ENCODE measurements around the gene PCDHGB3. TPM values are rescaled to one million over a fixed set of nuclear protein-coding genes. Genes with fewer than 3 reads are reported as not detected.
A peak's percentile ranks its signal among the peaks of the same experiment; 100 is the strongest.
"Not testable (repeated sequence)": the region's sequence is repeated elsewhere in the genome, so short reads cannot be mapped to it uniquely, and the experiment has no call there.

Gene PCDHGB3
- total RNA-seq, 1 donor from 2014 or later, result 14.2 TPM

GRCh38 chr5:141355641-141356040 is 14.4 kb upstream of the PCDHGB3 start:
- intact Hi-C loops (cut with DNase I), result loop anchor here (5.0 kb wide), 1 partner anchor 47 kb away; the partner anchor contains the start of gene PCDHGA9
- no peak for DNase-seq (ENCODE audit: low spot score)

- no peak for DNase-seq (ENCODE audit: low spot score)
- intact Hi-C loops (cut with DNase I), result loop anchor here (5.0 kb wide), 1 partner anchor 46 kb away; the partner anchor contains the start of gene PCDHGA9
Observed at GRCh38 chr5:141356133-141356532, 13.9 kb upstream of the PCDHGB3 start.

GRCh38 chr5:141356950-141357349 is 13.1 kb upstream of the PCDHGB3 start:
- intact Hi-C loops (cut with DNase I), result loop anchor here (5.0 kb wide), 1 partner anchor 45 kb away; the partner anchor contains the start of gene PCDHGA9
- DNase-seq (ENCODE audit: low spot score), result peak; percentile 71

GRCh38 chr5:141359790-141360426 is 10.1 kb upstream of the PCDHGB3 start, which contains the start of gene PCDHGB2:
Gene PCDHGB2 (plus strand): TSS chr5:141359994. CDS start chr5:141360136, 142 bp downstream.
- intact Hi-C loops (cut with DNase I), result loop anchor here (5.0 kb wide), 1 partner anchor 42 kb away; the partner anchor contains the start of gene PCDHGA9

GRCh38 chr5:141360685-141361084 is 9.4 kb upstream of the PCDHGB3 start:
- intact Hi-C loops (cut with DNase I), result no loop called here
- no peak for DNase-seq (ENCODE audit: low spot score)

More at GRCh38 chr5:141359790-141360426, 10.1 kb upstream of the PCDHGB3 start, which contains the start of gene PCDHGB2:
- peak; percentile 49 for DNase-seq (ENCODE audit: low spot score)

GRCh38 chr5:141362719-141363118 is 7.3 kb upstream of the PCDHGB3 start:
- DNase-seq (ENCODE audit: low spot score), result no peak
- intact Hi-C loops (cut with DNase I), result no loop called here

GRCh38 chr5:141363952-141364660 is 5.9 kb upstream of the PCDHGB3 start, which contains the start of gene PCDHGA5:
Gene PCDHGA5 (plus strand): TSS chr5:141364162. CDS start chr5:141364331, 169 bp downstream.
- peak; percentile 49 for DNase-seq (ENCODE audit: low spot score)
- intact Hi-C loops (cut with DNase I), result no loop called here

- DNase-seq (ENCODE audit: low spot score), result no peak
- intact Hi-C loops (cut with DNase I), result no loop called here
Observed at GRCh38 chr5:141366016-141366896, 3.8 kb upstream of the PCDHGB3 start.

- DNase-seq (ENCODE audit: low spot score), result no peak
- intact Hi-C loops (cut with DNase I), result loop anchor here (2.0 kb wide), 1 partner anchor 19 kb away; no protein-coding TSS in a partner anchor
Observed at GRCh38 chr5:141371572-141372475, 1.8 kb downstream of the PCDHGB3 start.

- DNase-seq (ENCODE audit: low spot score), result no peak
- intact Hi-C loops (cut with DNase I), result no loop called here
Observed at GRCh38 chr5:141373673-141374317, 3.8 kb downstream of the PCDHGB3 start, which contains the start of gene PCDHGA6. Gene PCDHGA6 (plus strand): TSS chr5:141373891. CDS start chr5:141374084, 193 bp downstream.

- intact Hi-C loops (cut with DNase I), result no loop called here
Observed at GRCh38 chr5:141374627-141375026, 4.6 kb downstream of the PCDHGB3 start.

GRCh38 chr5:141375444-141376155 is 5.6 kb downstream of the PCDHGB3 start:
- DNase-seq (ENCODE audit: low spot score); intact Hi-C loops (cut with DNase I): not testable (repeated sequence)

More at GRCh38 chr5:141374627-141375026, 4.6 kb downstream of the PCDHGB3 start:
- no peak for DNase-seq (ENCODE audit: low spot score)

- no peak for DNase-seq (ENCODE audit: low spot score)
- intact Hi-C loops (cut with DNase I), result no loop called here
Observed at GRCh38 chr5:141382469-141383294, 12.6 kb downstream of the PCDHGB3 start, which contains the start of gene PCDHGA7. Gene PCDHGA7 (plus strand): TSS chr5:141382742. CDS start chr5:141382900, 158 bp downstream.

- no peak for DNase-seq (ENCODE audit: low spot score)
- intact Hi-C loops (cut with DNase I), result no loop called here
Observed at GRCh38 chr5:141383345-141383744, 13.3 kb downstream of the PCDHGB3 start.

GRCh38 chr5:141384471-141385267 is 14.6 kb downstream of the PCDHGB3 start:
- DNase-seq (ENCODE audit: low spot score), result no peak
- intact Hi-C loops (cut with DNase I), result no loop called here

Measured in cardiac septum (tissue), 1 donor.